Measurements from ENCODE around the gene KDM1A. TPM values are rescaled to one million over a fixed set of nuclear protein-coding genes. Genes with fewer than 3 reads are reported as not detected.

Gene KDM1A
- total and polyA plus RNA-seq, 4 donors, result 16.4 to 73.0 (median 33.8) TPM

Small RNA genes within 50 kb of the gene (small RNA-seq; reads per million reads assigned to genes)
- gene MIR3115 (ENCODE audit: low replicate concordance) (not detected), gene MIR4419A (ENCODE audit: low replicate concordance) (not detected)

Other genes starting within 250 kb of the KDM1A start
- gene LACTBL1, start 46.6 kb upstream of the KDM1A start, total RNA-seq, result not detected
- gene LACTBL1, start 46.6 kb upstream of the KDM1A start, polyA plus RNA-seq, result not detected
- gene TEX46, start 3.6 kb upstream of the KDM1A start, total RNA-seq, result not detected
- gene TEX46, start 3.6 kb upstream of the KDM1A start, polyA plus RNA-seq, result not detected
- 10 to 100 TPM; 26.3 to 27.5 TPM for gene LUZP1, start 149.4 kb downstream of the KDM1A start, total RNA-seq
- gene LUZP1, start 149.4 kb downstream of the KDM1A start, polyA plus RNA-seq, result 1 to 10 TPM; 4.0 to 9.1 TPM
- under 1 TPM in 1 of 2 donors, not detected in 1; 0.18 TPM for gene HTR1D, start 198.0 kb downstream of the KDM1A start, total RNA-seq
- under 1 TPM; 0.25 to 0.30 TPM for gene HTR1D, start 198.0 kb downstream of the KDM1A start, polyA plus RNA-seq

Data from lung (tissue), 5 donors.